PFSK-1 (cell line): ENCODE measurements around the gene CCDC50.

Experiments used
- POLR2AphosphoS5 ChIP-seq: IDR thresholded peaks from 2 replicates; pipeline ENCODE4 v1.6.1; 2012; ENCODE audit warnings: low read depth, mild to moderate bottlenecking, control low read depth, low read length, moderate library complexity
- REST ChIP-seq, 2 experiments: IDR thresholded peaks; 2 replicates each; pipeline versions ENCODE4 v1.6.1 to v1.8.0; 2011 to 2012; ENCODE audit warnings: low read depth in 2 of 2, low read length in 2 of 2, control low read depth in 1 of 2, inconsistent platforms in 1 of 2, mild to moderate bottlenecking in 1 of 2, moderate library complexity in 1 of 2; ENCODE audit not compliant: insufficient read depth in 1 of 2

DNA sequence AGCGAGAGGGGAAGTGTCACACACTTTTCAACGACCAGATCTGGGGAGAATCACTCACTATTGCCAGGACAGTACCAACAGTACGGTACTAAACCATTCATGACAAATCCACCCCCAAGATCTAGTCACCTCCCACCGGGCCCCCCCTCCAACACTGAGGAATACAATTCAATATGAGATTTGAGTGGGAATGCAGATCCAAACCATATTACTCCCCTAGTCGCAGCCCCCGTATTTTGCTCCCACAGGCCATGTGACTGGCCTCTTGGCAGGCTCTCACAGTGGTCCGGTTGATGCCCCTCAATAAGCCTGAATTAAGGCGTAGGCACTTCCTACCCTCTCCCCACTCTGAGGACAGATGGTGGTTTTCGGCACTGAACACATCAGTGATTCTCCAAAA is 86.4 kb downstream of the CCDC50 start:
- TF ChIP-seq REST (IDR thresholded peaks at IDR 0.05; ENCODE audit: insufficient read depth in 1 of 2, low read depth in 2 of 2, low read length in 2 of 2), result no peak
- TF ChIP-seq POLR2AphosphoS5, result no peak
